WTC11 (cell line): ENCODE results near the gene CROCC.

Experiments
- CTCF ChIP-seq: fragments of 200-600 bp; IDR thresholded peaks from 2 replicates; pipeline ENCODE4 v1.8.0; 2022; ENCODE audit warnings: antibody characterized with exemption
- IRF1 ChIP-seq: sonication (generic); formaldehyde crosslinking; IDR thresholded peaks from 2 replicates; pipeline ENCODE4 v1.8.0; 2023; ENCODE audit warnings: missing genetic modification reagents

GRCh38 chr1:16955186-16955585 is 33.5 kb downstream of the CROCC start:
- no peak for TF ChIP-seq IRF1 (CRISPR knock-in tag)
- no peak for TF ChIP-seq CTCF
